Effector memory CD8-positive, alpha-beta T cell (primary cell): ENCODE measurements around the gene TAB2.

ENCODE experiments used
- ATAC-seq: fragments of 150-1000 bp; cut with Tn5 transposase; replicated peaks from 2 replicates; pipeline ENCODE4 v1.10.0; 2021; ENCODE audit warnings: mild to moderate bottlenecking, moderate library complexity
- DNase-seq, 3 experiments: peaks; one replicate each; pipeline ENCODE4 v3.0.0; 2021
- H3K27ac Mint-ChIP-seq, 2 donors: one replicate each; pipeline ENCODE4 v1.8.0; 2022; ENCODE audit warnings: mild to moderate bottlenecking in 2 of 2, mixed read lengths in 2 of 2, moderate library complexity in 2 of 2
- H3K27me3 Mint-ChIP-seq, 2 donors: one replicate each; pipeline ENCODE4 v1.8.0; 2022; ENCODE audit warnings: mixed read lengths in 2 of 2
- H3K36me3 Mint-ChIP-seq: one replicate; pipeline ENCODE4 v1.8.0; 2022; ENCODE audit warnings: mild to moderate bottlenecking, moderate library complexity, mixed read lengths; ENCODE audit not compliant: insufficient read depth
- H3K4me1 Mint-ChIP-seq, 2 donors: one replicate each; pipeline ENCODE4 v1.8.0; 2022; ENCODE audit warnings: low read depth in 2 of 2, mixed read lengths in 2 of 2
- H3K4me3 Mint-ChIP-seq, 2 donors: one replicate each; pipeline ENCODE4 v1.8.0; 2022; ENCODE audit warnings: mild to moderate bottlenecking in 2 of 2, mixed read lengths in 2 of 2, moderate library complexity in 2 of 2
- H3K9me3 Mint-ChIP-seq, 2 donors: one replicate each; pipeline ENCODE4 v1.8.0; 2022; ENCODE audit warnings: mixed read lengths in 2 of 2
- total RNA-seq, 9 experiments: gene quantifications; one replicate each; lab custom pipeline; 2026; lab: John Stamatoyannopoulos, UW

Gene TAB2
- total RNA-seq, result 135 to 391 (median 227) reads per million in 9 experiments

- ATAC-seq (peak; percentile 24), DNase-seq (peak; percentile 44 to 51 (median 49))
- Mint-ChIP-seq H3K9me3 (no peaks in the 10 kb centered on the region), H3K4me1 (peaks cover 16 to 30% of the 10 kb centered on the region in 2 donors), H3K4me3 (peak within 1 kb of the TSS; percentile 78 to 88), H3K36me3 (peaks cover 27% of the 10 kb centered on the region), H3K27me3 (no peaks in the 10 kb centered on the region), H3K27ac (peak within 1 kb of the TSS; percentile 81 to 88)
These were observed at the start of gene TAB2 for GRCh38 chr6:149317644-149318571. Gene TAB2 (plus strand): TSS chr6:149317712. CDS start chr6:149369998, 52,286 bp downstream.

GRCh38 chr6:149268146-149268545 lies 49.4 kb upstream of the TAB2 start:
- Mint-ChIP-seq H3K27ac (no peak overlapping the region), H3K27me3 (peaks cover 12 to 31% of the 10 kb centered on the region in 2 donors), H3K36me3 (no peaks in the 10 kb centered on the region)

GRCh38 chr6:149268768-149269167 lies 48.7 kb upstream of the TAB2 start:
- ATAC-seq (no peak), DNase-seq (no peak)
- no peak overlapping the region for H3K27ac Mint-ChIP-seq
- no peak overlapping the region for H3K4me3 Mint-ChIP-seq
- H3K9me3 Mint-ChIP-seq, result no peaks in the 10 kb centered on the region
- H3K36me3 Mint-ChIP-seq, result no peaks in the 10 kb centered on the region
- H3K27me3 Mint-ChIP-seq, result peaks cover 12 to 31% of the 10 kb centered on the region in 2 donors
- H3K4me1 Mint-ChIP-seq, result peaks cover 12 to 26% of the 10 kb centered on the region in 2 donors

More at GRCh38 chr6:149268146-149268545, 49.4 kb upstream of the TAB2 start:
- Mint-ChIP-seq H3K4me1 (peaks cover 10 to 20% of the 10 kb centered on the region in 2 donors), H3K4me3 (no peak overlapping the region), H3K9me3 (no peaks in the 10 kb centered on the region)
- no peak for DNase-seq
- ATAC-seq, result no peak

- H3K4me1 Mint-ChIP-seq, result peaks cover 12 to 21% of the 10 kb centered on the region in 2 donors
These were observed 46.9 kb upstream of the TAB2 start for GRCh38 chr6:149270616-149271015.

GRCh38 chr6:149271348-149272340 lies 45.9 kb upstream of the TAB2 start:
- ATAC-seq (peak; percentile 93), DNase-seq (peak in 1 of 3 experiments; percentile 17)
- Mint-ChIP-seq H3K36me3 (no peaks in the 10 kb centered on the region), H3K9me3 (no peaks in the 10 kb centered on the region), H3K27ac (peak overlapping the region; percentile 59 to 62), H3K4me3 (peak overlapping the region; percentile 54 to 55), H3K27me3 (peaks cover 5 to 6% of the 10 kb centered on the region in 2 donors), H3K4me1 (peaks cover 12 to 19% of the 10 kb centered on the region in 2 donors)

More at GRCh38 chr6:149270616-149271015, 46.9 kb upstream of the TAB2 start:
- Mint-ChIP-seq H3K27me3 (peaks cover 6 to 16% of the 10 kb centered on the region in 2 donors), H3K4me3 (no peak overlapping the region), H3K27ac (peak overlapping the region in 1 of 2 donors; percentile 59), H3K36me3 (no peaks in the 10 kb centered on the region), H3K9me3 (no peaks in the 10 kb centered on the region)
- no peak for DNase-seq
- ATAC-seq, result no peak

- H3K4me1 Mint-ChIP-seq, result peaks cover 12 to 19% of the 10 kb centered on the region in 2 donors
- no peak overlapping the region for H3K27ac Mint-ChIP-seq
- H3K9me3 Mint-ChIP-seq, result no peaks in the 10 kb centered on the region
- H3K27me3 Mint-ChIP-seq, result no peaks in the 10 kb centered on the region
- ATAC-seq, result no peak
- peak overlapping the region in 1 of 2 donors; percentile 10 for H3K4me3 Mint-ChIP-seq
- no peak for DNase-seq
- no peaks in the 10 kb centered on the region for H3K36me3 Mint-ChIP-seq
These were observed 44.2 kb upstream of the TAB2 start for GRCh38 chr6:149273318-149273717.

GRCh38 chr6:149275621-149276020 lies 41.9 kb upstream of the TAB2 start:
- Mint-ChIP-seq H3K9me3 (no peaks in the 10 kb centered on the region), H3K27ac (no peak overlapping the region)

GRCh38 chr6:149277621-149278020 lies 39.9 kb upstream of the TAB2 start:
- no peaks in the 10 kb centered on the region for H3K36me3 Mint-ChIP-seq
- peaks cover 8 to 9% of the 10 kb centered on the region in 2 donors for H3K4me1 Mint-ChIP-seq
- H3K27me3 Mint-ChIP-seq, result no peaks in the 10 kb centered on the region
- no peak overlapping the region for H3K27ac Mint-ChIP-seq
- ATAC-seq (no peak), DNase-seq (no peak)
- H3K4me3 Mint-ChIP-seq, result no peak overlapping the region
- H3K9me3 Mint-ChIP-seq, result no peaks in the 10 kb centered on the region

More at GRCh38 chr6:149275621-149276020, 41.9 kb upstream of the TAB2 start:
- ATAC-seq, result no peak
- Mint-ChIP-seq H3K4me1 (peaks cover 17 to 19% of the 10 kb centered on the region in 2 donors), H3K4me3 (no peak overlapping the region), H3K36me3 (no peaks in the 10 kb centered on the region), H3K27me3 (no peaks in the 10 kb centered on the region)
- DNase-seq, result no peak

- Mint-ChIP-seq H3K36me3 (no peaks in the 10 kb centered on the region), H3K4me3 (no peak overlapping the region), H3K27ac (no peak overlapping the region), H3K4me1 (peaks cover 0 to 4% of the 10 kb centered on the region in 2 donors), H3K9me3 (no peaks in the 10 kb centered on the region), H3K27me3 (no peaks in the 10 kb centered on the region)
- ATAC-seq (no peak), DNase-seq (no peak)
These were observed 38.5 kb upstream of the TAB2 start for GRCh38 chr6:149278997-149279396.

GRCh38 chr6:149284904-149285303 lies 32.6 kb upstream of the TAB2 start:
- H3K9me3 Mint-ChIP-seq, result no peaks in the 10 kb centered on the region
- DNase-seq (no peak), ATAC-seq (no peak)
- H3K36me3 Mint-ChIP-seq, result no peaks in the 10 kb centered on the region
- H3K4me1 Mint-ChIP-seq, result no peaks in the 10 kb centered on the region
- no peaks in the 10 kb centered on the region for H3K27me3 Mint-ChIP-seq
- no peak overlapping the region for H3K27ac Mint-ChIP-seq
- H3K4me3 Mint-ChIP-seq, result no peak overlapping the region

GRCh38 chr6:149285626-149286025 lies 31.9 kb upstream of the TAB2 start:
- DNase-seq (no peak), ATAC-seq (no peak)
- Mint-ChIP-seq H3K4me3 (no peak overlapping the region), H3K27ac (no peak overlapping the region), H3K36me3 (no peaks in the 10 kb centered on the region), H3K4me1 (no peaks in the 10 kb centered on the region), H3K9me3 (no peaks in the 10 kb centered on the region), H3K27me3 (no peaks in the 10 kb centered on the region)

- H3K27ac Mint-ChIP-seq, result no peak overlapping the region
- no peaks in the 10 kb centered on the region for H3K36me3 Mint-ChIP-seq
- H3K9me3 Mint-ChIP-seq, result no peaks in the 10 kb centered on the region
- peak overlapping the region in 1 of 2 donors; percentile 17 for H3K4me3 Mint-ChIP-seq
- no peaks in the 10 kb centered on the region for H3K4me1 Mint-ChIP-seq
- DNase-seq, result no peak
- no peak for ATAC-seq
- no peaks in the 10 kb centered on the region for H3K27me3 Mint-ChIP-seq
These were observed 30.6 kb upstream of the TAB2 start for GRCh38 chr6:149286905-149287304.

- no peak for DNase-seq
- Mint-ChIP-seq H3K9me3 (no peaks in the 10 kb centered on the region), H3K27ac (no peak overlapping the region), H3K4me1 (no peaks in the 10 kb centered on the region), H3K27me3 (no peaks in the 10 kb centered on the region), H3K4me3 (no peak overlapping the region), H3K36me3 (no peaks in the 10 kb centered on the region)
- no peak for ATAC-seq
These were observed 28.2 kb upstream of the TAB2 start for GRCh38 chr6:149289192-149289781.
